H9 (cell line): Measurements from ENCODE around the gene RCAN2. TPM values are rescaled to one million over a fixed set of nuclear protein-coding genes. Genes with fewer than 3 reads are reported as not detected.

Source experiments
- DNase-seq: peaks from one replicate; pipeline ENCODE4 v3.0.0-alpha.2; 2017
- H2AFZ ChIP-seq: one replicate; pipeline ENCODE4 v1.6.1; 2013; ENCODE audit warnings: mild to moderate bottlenecking, low read length, control low read depth, moderate library complexity
- H2AK5ac ChIP-seq: 2 replicates; pipeline ENCODE4 v1.6.1; 2013; ENCODE audit warnings: low read length, control low read depth, mixed read lengths; ENCODE audit not compliant: insufficient read length
- H2BK120ac ChIP-seq: one replicate; pipeline ENCODE4 v1.6.1; 2013; ENCODE audit warnings: low read depth, mild to moderate bottlenecking, low read length, control low read depth, inconsistent platforms; ENCODE audit not compliant: poor library complexity, severe bottlenecking
- H2BK12ac ChIP-seq: 2 replicates; pipeline ENCODE4 v1.6.1; 2013; ENCODE audit warnings: low read length, control low read depth, mixed read lengths, low read depth; ENCODE audit not compliant: insufficient read length
- H2BK15ac ChIP-seq: 2 replicates; pipeline ENCODE4 v1.6.1; 2013; ENCODE audit warnings: low read depth, low read length, control low read depth
- H2BK20ac ChIP-seq: one replicate; pipeline ENCODE4 v1.6.1; 2013; ENCODE audit warnings: low read depth, mild to moderate bottlenecking, low read length, control low read depth, inconsistent platforms; ENCODE audit not compliant: poor library complexity, severe bottlenecking
- H2BK5ac ChIP-seq: 2 replicates; pipeline ENCODE4 v1.6.1; 2013; ENCODE audit warnings: low read length, control low read depth, mixed read lengths; ENCODE audit not compliant: insufficient read length
- H3K14ac ChIP-seq: 2 replicates; pipeline ENCODE4 v1.6.1; 2013; ENCODE audit warnings: low read length, control low read depth; ENCODE audit not compliant: insufficient read depth
- H3K18ac ChIP-seq: 2 replicates; pipeline ENCODE4 v1.6.1; 2013; ENCODE audit warnings: low read depth, mild to moderate bottlenecking, mixed read lengths, low read length, control low read depth; ENCODE audit not compliant: insufficient read length
- H3K23ac ChIP-seq: 2 replicates; pipeline ENCODE4 v1.6.1; 2013; ENCODE audit warnings: low read length, control low read depth, mixed read lengths, low read depth; ENCODE audit not compliant: insufficient read length
- H3K23me2 ChIP-seq: 2 replicates; pipeline ENCODE4 v1.6.1; 2013; ENCODE audit warnings: low read depth, mild to moderate bottlenecking, mixed read lengths, low read length, control low read depth; ENCODE audit not compliant: insufficient read length, poor library complexity, severe bottlenecking
- H3K27ac ChIP-seq: 2 replicates; pipeline ENCODE4 v1.5.1; 2013; ENCODE audit warnings: low read length, control low read depth, mixed read lengths, low read depth; ENCODE audit not compliant: insufficient read length
- H3K27me3 ChIP-seq: 2 replicates; pipeline ENCODE4 v1.6.1; 2013; ENCODE audit warnings: low read length, control low read depth, inconsistent platforms; ENCODE audit not compliant: insufficient read depth
- H3K4ac ChIP-seq: 2 replicates; pipeline ENCODE4 v1.6.1; 2013; ENCODE audit warnings: low read depth, mild to moderate bottlenecking, control low read depth, inconsistent platforms, low read length, moderate library complexity
- H3K4me1 ChIP-seq: 2 replicates; pipeline ENCODE4 v1.6.1; 2013; ENCODE audit warnings: low read length, control low read depth, inconsistent platforms; ENCODE audit not compliant: insufficient read depth
- H3K4me2 ChIP-seq: 2 replicates; pipeline ENCODE4 v1.6.1; 2013; ENCODE audit warnings: low read length, control low read depth, mixed read lengths; ENCODE audit not compliant: insufficient read length, insufficient read depth
- H3K56ac ChIP-seq: 2 replicates; pipeline ENCODE4 v1.6.1; 2013; ENCODE audit warnings: low read depth, mild to moderate bottlenecking, mixed read lengths, low read length, control low read depth; ENCODE audit not compliant: insufficient read length
- H3K79me1 ChIP-seq: 2 replicates; pipeline ENCODE4 v1.6.1; 2013; ENCODE audit warnings: low read depth, mild to moderate bottlenecking, moderate library complexity, low read length, control low read depth, inconsistent platforms; ENCODE audit not compliant: insufficient read depth, poor library complexity, severe bottlenecking
- H3K79me2 ChIP-seq: 2 replicates; pipeline ENCODE4 v1.6.1; 2013; ENCODE audit warnings: low read length, control low read depth, inconsistent platforms; ENCODE audit not compliant: insufficient read depth
- H3K9ac ChIP-seq: 2 replicates; pipeline ENCODE4 v1.6.1; 2013; ENCODE audit warnings: low read length, control low read depth, mixed read lengths; ENCODE audit not compliant: insufficient read length; ENCODE audit errors: extremely low read depth
- H3K9me3 ChIP-seq: one replicate; pipeline ENCODE4 v1.6.1; 2013; ENCODE audit warnings: low read depth, low read length, inconsistent platforms; ENCODE audit not compliant: control insufficient read depth
- H3T11ph ChIP-seq: one replicate; pipeline ENCODE4 v1.6.1; 2013; ENCODE audit warnings: mild to moderate bottlenecking, low read length, control low read depth, inconsistent platforms
- H4K20me1 ChIP-seq: one replicate; pipeline ENCODE4 v1.6.1; 2013; ENCODE audit not compliant: control insufficient read depth, insufficient read length, insufficient read depth
- H4K5ac ChIP-seq: 2 replicates; pipeline ENCODE4 v1.6.1; 2013; ENCODE audit warnings: low read depth, mild to moderate bottlenecking, mixed read lengths, low read length, control low read depth; ENCODE audit not compliant: insufficient read length
- H4K8ac ChIP-seq: replicated peaks from 2 replicates; pipeline ENCODE4 v1.6.1; 2013; ENCODE audit warnings: low read length, control low read depth, mixed read lengths, low read depth; ENCODE audit not compliant: insufficient read length
- H4K91ac ChIP-seq: 2 replicates; pipeline ENCODE4 v1.6.1; 2013; ENCODE audit warnings: low read depth, mild to moderate bottlenecking, moderate library complexity, mixed read lengths, low read length, control low read depth; ENCODE audit not compliant: insufficient read length
- H3K27ac Mint-ChIP-seq, 3 experiments: 2 replicates in 2 of 3; 3 replicates in 1 of 3; pipeline ENCODE4 v1.8.0; 2020 to 2021; ENCODE audit warnings: mixed read lengths in 3 of 3, mild to moderate bottlenecking in 1 of 3, moderate library complexity in 1 of 3
- H3K27me3 Mint-ChIP-seq: 2 replicates; pipeline ENCODE4 v1.8.0; 2021; ENCODE audit warnings: low read depth, mild to moderate bottlenecking, moderate library complexity, mixed read lengths
- H3K36me3 Mint-ChIP-seq, 3 experiments: 2 replicates in 2 of 3; 3 replicates in 1 of 3; pipeline ENCODE4 v1.8.0; 2020 to 2021; ENCODE audit warnings: low read depth in 3 of 3, mixed read lengths in 3 of 3; ENCODE audit not compliant: insufficient read depth in 1 of 3
- H3K4me1 Mint-ChIP-seq, 2 experiments: 2 replicates each; pipeline ENCODE4 v1.8.0; 2020; ENCODE audit warnings: mixed read lengths in 2 of 2
- H3K4me3 Mint-ChIP-seq, 2 experiments: 2 replicates in 1 of 2; 3 replicates in 1 of 2; pipeline ENCODE4 v1.8.0; 2020 to 2021; ENCODE audit warnings: mild to moderate bottlenecking in 2 of 2, mixed read lengths in 2 of 2, moderate library complexity in 1 of 2
- H3K9me3 Mint-ChIP-seq, 2 experiments: 2 replicates in 1 of 2; 3 replicates in 1 of 2; pipeline ENCODE4 v1.8.0; 2020; ENCODE audit warnings: mild to moderate bottlenecking in 2 of 2, mixed read lengths in 2 of 2, moderate library complexity in 1 of 2
- CTCF ChIP-seq: fragments of 200-600 bp; sonication (generic); conservative IDR thresholded peaks from 3 replicates; pipeline ENCODE4 v1.8.0; 2021; ENCODE audit warnings: antibody characterized with exemption, mild to moderate bottlenecking
- total RNA-seq: library from RNA; stranded (reverse); gene quantifications from 2 replicates; pipeline ENCODE4 v1.2.1, GENCODE V29; 2021

Gene RCAN2
- total RNA-seq, 1 experiment from 2014 or later = 3.0 TPM

- no peak overlapping the region for H4K5ac ChIP-seq
- no peak for DNase-seq
- no peak overlapping the region for H2BK15ac ChIP-seq
- no peak overlapping the region for H3K23ac ChIP-seq
- H3K79me1 ChIP-seq = no peaks in the 10 kb centered on the region
- no peaks in the 10 kb centered on the region for H4K20me1 ChIP-seq
- no peaks in the 10 kb centered on the region for H3K23me2 ChIP-seq
- no peak overlapping the region for H3K56ac ChIP-seq
- H3K14ac ChIP-seq = no peak overlapping the region
- H3K27ac ChIP-seq = no peak overlapping the region
- H3K79me2 ChIP-seq = no peaks in the 10 kb centered on the region
- H3K9ac ChIP-seq = no peak overlapping the region
- H2BK5ac ChIP-seq = no peak overlapping the region
- H2AFZ ChIP-seq = no peak overlapping the region
- H2BK12ac ChIP-seq = no peak overlapping the region
- no peak overlapping the region for H3K27ac Mint-ChIP-seq
- H3K4me3 Mint-ChIP-seq = no peak overlapping the region
- no peak overlapping the region for H3K18ac ChIP-seq
- H3K4ac ChIP-seq = no peak overlapping the region
- no peaks in the 10 kb centered on the region for H3K4me1 ChIP-seq
- no peaks in the 10 kb centered on the region for H3K9me3 Mint-ChIP-seq
- H4K8ac ChIP-seq = no peak overlapping the region
- H3K36me3 Mint-ChIP-seq = no peaks in the 10 kb centered on the region
- H3K4me2 ChIP-seq = no peak overlapping the region
- H3T11ph ChIP-seq = no peak overlapping the region
- no peaks in the 10 kb centered on the region for H3K9me3 ChIP-seq
- 0 out of 2 replicates have a peak, but pooled peaks cover 2% of the 10 kb centered on the region for H3K27me3 Mint-ChIP-seq
- no peak overlapping the region for H2BK20ac ChIP-seq
- H2BK120ac ChIP-seq = no peak overlapping the region
- no peak overlapping the region for H4K91ac ChIP-seq
- no peaks in the 10 kb centered on the region for H3K4me1 Mint-ChIP-seq
- H3K27me3 ChIP-seq = no peaks in the 10 kb centered on the region
- no peak for TF ChIP-seq CTCF
- H2AK5ac ChIP-seq = no peak overlapping the region
These were observed 19.4 kb upstream of the RCAN2 start for GRCh38 chr6:46510651-46511050.
